Stomach (tissue), 4 donors: Measurements from ENCODE around the gene ITPRID1.

Experiments used
- EP300 ChIP-seq: sonication (generic); formaldehyde crosslinking; IDR thresholded peaks from one replicate; pipeline ENCODE4 v1.6.1; 2017; ENCODE audit warnings: antibody characterized with exemption
- POLR2A ChIP-seq, 4 donors: fragments of 450-650 bp; IDR thresholded peaks; one replicate each; pipeline ENCODE4 v1.6.1; 2016; ENCODE audit warnings: antibody characterized with exemption in 4 of 4, control low read depth in 2 of 4, mild to moderate bottlenecking in 1 of 4, moderate library complexity in 1 of 4
- TF ChIP-seq, protein P1 (sequence below), 7 experiments: fragments of 450-650 bp in 4 of 7; fragments of 200-600 bp in 3 of 7; sonication (generic) in 3 of 7; IDR thresholded peaks; one replicate each; pipeline ENCODE4 v1.5.1; 2016 to 2019; ENCODE audit warnings: antibody characterized with exemption in 7 of 7, control low read depth in 2 of 7, mild to moderate bottlenecking in 1 of 7

DNA sequence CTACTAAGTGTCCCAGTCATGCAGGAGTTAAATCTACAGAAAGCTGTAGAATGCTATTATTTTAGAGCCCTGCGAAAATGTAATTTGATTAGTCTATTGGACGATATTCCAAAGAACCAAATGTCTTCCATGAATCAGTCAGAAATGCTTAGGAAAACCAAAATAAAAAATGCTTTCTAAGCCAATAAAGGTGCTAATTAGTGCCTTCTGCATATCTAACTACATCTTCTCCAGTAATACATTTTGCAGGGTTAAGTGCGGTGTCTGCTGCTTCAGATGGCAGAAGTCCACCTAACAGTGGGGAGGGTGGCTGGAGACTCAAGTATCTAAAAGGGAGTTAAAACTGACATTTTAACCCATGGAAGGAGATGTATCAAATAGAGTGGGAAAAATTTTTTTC is 50.1 kb downstream of the ITPRID1 start:
- TF ChIP-seq, protein P1, sequence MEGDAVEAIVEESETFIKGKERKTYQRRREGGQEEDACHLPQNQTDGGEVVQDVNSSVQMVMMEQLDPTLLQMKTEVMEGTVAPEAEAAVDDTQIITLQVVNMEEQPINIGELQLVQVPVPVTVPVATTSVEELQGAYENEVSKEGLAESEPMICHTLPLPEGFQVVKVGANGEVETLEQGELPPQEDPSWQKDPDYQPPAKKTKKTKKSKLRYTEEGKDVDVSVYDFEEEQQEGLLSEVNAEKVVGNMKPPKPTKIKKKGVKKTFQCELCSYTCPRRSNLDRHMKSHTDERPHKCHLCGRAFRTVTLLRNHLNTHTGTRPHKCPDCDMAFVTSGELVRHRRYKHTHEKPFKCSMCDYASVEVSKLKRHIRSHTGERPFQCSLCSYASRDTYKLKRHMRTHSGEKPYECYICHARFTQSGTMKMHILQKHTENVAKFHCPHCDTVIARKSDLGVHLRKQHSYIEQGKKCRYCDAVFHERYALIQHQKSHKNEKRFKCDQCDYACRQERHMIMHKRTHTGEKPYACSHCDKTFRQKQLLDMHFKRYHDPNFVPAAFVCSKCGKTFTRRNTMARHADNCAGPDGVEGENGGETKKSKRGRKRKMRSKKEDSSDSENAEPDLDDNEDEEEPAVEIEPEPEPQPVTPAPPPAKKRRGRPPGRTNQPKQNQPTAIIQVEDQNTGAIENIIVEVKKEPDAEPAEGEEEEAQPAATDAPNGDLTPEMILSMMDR (IDR thresholded peaks at IDR 0.05), result no peak
- TF ChIP-seq POLR2A (IDR thresholded peaks at IDR 0.05) (no peak), EP300 (no peak)
